OCI-LY7 (cell line): ENCODE measurements around the gene TRAM2.

Experiments
- EZH2phosphoT487 ChIP-seq: fragments of 200-600 bp; sonication (generic); IDR thresholded peaks from 2 replicates; pipeline ENCODE4 v1.6.1; 2018; ENCODE audit warnings: low read depth, borderline replicate concordance, mild to moderate bottlenecking, mixed run types, antibody characterized with exemption, low read length, moderate library complexity, mixed read lengths
- TF ChIP-seq, protein P1 (sequence below): fragments of 200-600 bp; sonication (generic); conservative IDR thresholded peaks from 2 replicates; pipeline ENCODE4 v1.5.1; 2014; ENCODE audit warnings: mild to moderate bottlenecking, antibody characterized with exemption, low read length, moderate library complexity, mixed read lengths

DNA sequence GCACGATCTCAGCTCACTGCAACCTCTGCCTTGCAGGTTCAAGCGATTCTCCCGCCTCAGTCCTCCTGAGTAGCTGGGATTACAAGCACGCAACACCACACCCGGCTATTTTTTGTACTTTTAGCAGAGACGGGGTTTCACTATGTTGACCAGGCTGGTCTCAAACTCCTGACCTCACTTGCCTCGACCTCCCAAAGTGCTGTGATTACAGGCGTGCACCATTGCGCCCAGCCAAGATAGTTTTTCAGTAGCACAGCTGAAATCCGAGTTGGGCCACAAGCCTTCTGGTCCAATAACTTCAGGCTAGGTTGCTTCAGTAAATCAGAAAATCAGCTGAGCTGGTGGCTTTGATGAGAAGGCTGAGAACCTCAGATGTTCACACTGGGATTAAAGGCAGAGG is 65.7 kb downstream of the TRAM2 start:
- TF ChIP-seq, protein P1, sequence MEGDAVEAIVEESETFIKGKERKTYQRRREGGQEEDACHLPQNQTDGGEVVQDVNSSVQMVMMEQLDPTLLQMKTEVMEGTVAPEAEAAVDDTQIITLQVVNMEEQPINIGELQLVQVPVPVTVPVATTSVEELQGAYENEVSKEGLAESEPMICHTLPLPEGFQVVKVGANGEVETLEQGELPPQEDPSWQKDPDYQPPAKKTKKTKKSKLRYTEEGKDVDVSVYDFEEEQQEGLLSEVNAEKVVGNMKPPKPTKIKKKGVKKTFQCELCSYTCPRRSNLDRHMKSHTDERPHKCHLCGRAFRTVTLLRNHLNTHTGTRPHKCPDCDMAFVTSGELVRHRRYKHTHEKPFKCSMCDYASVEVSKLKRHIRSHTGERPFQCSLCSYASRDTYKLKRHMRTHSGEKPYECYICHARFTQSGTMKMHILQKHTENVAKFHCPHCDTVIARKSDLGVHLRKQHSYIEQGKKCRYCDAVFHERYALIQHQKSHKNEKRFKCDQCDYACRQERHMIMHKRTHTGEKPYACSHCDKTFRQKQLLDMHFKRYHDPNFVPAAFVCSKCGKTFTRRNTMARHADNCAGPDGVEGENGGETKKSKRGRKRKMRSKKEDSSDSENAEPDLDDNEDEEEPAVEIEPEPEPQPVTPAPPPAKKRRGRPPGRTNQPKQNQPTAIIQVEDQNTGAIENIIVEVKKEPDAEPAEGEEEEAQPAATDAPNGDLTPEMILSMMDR, result no peak
- TF ChIP-seq EZH2phosphoT487, result no peak
